OCI-LY1 (cell line): Measurements from ENCODE around the gene NRG2.

ENCODE experiments used
- CTCF ChIP-seq: fragments of 200-600 bp; sonication (generic), shearing (Covaris generic); IDR thresholded peaks from 2 replicates; pipeline ENCODE4 v1.5.1; 2017; ENCODE audit warnings: mild to moderate bottlenecking, antibody characterized with exemption, low read length, moderate library complexity, mixed read lengths
- EZH2 ChIP-seq: fragments of 200-600 bp; sonication (generic), shearing (Covaris generic); IDR thresholded peaks from 2 replicates; pipeline ENCODE4 v1.8.0; 2017; ENCODE audit warnings: borderline replicate concordance, mixed run types, mild to moderate bottlenecking, antibody characterized with exemption, low read length, moderate library complexity, mixed read lengths

- TF ChIP-seq CTCF = no peak
- TF ChIP-seq EZH2 = no peak
Measured at GRCh38 chr5:140004174-140004573, 38.9 kb downstream of the NRG2 start.
